ENCODE results near the gene PNPLA7. TPM values are rescaled to one million over a fixed set of nuclear protein-coding genes. Genes with fewer than 3 reads are reported as not detected.
"Not testable (repeated sequence)": the region's sequence is repeated elsewhere in the genome, so short reads cannot be mapped to it uniquely, and the experiment has no call there.

The PNPLA7 gene
- total RNA-seq, 1 experiment from 2014 or later, result 0.10 TPM

DNA sequence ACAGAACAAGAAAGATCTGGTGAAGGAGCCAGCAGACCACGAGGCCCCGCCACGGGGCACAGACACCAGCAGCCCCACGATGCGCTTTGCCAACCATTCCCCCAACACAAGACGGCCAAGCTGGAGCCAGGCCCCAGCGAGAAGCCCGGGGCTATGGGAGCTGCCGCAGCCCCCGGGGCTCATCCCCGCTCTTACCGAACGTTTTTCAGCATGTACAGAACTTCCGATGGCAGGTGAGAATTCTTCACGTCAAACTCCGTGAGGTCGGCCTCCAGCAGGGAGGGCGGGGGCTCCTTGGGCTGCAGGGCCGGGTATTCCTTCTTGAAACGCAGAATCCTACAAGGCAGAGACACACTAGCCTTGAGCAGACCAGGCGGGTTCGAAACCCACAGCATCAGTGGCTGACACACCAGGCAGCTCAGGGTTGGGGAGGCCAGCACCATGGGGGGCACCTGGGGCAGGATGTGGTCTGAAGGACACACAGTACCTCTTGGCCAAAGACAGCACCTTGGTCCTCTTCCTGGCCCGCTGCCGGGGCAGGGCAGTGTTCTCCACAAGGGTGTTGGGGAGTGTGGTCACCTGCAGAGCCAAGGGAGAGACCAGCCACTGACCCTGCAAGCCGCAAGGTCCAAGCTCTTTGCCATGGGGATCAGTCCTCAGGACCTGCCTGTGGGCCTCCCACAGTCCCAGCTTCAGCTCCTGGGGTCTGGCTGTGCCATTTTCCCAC is 6.8 kb downstream of the PNPLA7 start:
- DNase-seq (ENCODE audit: extremely low read depth, low read depth), result no peak

DNA sequence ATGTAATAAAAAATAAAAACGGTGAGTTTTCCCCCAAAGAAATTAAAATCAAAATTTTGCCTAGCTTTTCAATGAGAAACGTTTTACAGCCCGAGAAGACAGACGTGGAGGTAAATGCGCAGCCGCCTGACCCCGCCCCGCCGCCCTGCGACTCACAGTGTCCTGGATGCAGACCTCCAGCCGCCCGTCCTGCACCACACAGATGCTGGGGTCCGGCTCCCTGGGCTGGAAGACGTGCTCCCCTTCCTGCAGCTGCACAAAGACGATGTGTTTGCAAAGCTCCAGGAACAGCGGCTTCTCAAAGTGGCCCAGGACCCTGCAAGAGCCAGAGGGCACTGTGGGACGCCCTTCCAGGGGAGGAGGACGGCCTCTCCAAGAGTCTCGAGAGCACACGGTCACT is 7.7 kb downstream of the PNPLA7 start:
- no peak for DNase-seq (ENCODE audit: extremely low read depth, low read depth)

DNA sequence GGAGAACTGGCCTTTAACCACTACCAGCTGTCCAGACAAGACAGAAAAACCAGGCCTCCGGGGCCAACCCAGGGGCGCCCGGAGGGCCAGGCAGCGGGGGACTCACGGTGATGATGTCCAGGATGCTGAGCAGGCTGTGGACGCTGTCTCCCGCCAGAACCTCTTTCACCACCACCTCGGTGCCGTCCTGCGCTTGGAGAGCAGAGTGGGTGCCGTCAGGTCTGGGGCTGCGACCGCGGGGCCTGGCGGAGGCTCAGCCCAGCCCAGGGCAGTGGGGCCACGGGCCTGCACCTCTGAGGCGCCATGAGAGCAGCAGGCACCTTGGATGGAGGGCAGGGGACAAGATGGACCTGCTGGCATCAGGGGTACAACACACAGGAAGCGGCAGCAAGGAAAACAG is 9.7 kb downstream of the PNPLA7 start:
- no peak for DNase-seq (ENCODE audit: extremely low read depth, low read depth)

DNA sequence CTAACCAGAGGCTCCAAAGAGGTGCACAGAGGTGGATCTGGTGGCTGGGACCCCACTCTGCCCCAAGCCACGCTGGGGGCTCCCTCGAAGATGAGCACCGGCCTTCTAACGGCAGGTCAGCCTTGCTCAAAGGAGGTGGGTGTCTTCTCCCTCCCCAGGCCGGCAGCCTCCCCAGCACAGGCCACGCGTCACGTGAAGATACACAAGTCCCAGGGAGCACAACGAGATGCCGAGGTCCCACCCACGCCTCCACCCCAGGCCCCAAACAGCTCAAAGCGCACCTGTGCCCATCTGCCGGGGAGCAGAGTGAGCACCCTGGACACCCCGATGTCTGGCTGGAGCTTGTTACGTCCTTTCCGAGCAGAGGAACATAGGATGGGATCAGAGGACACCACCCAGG is 12.1 kb downstream of the PNPLA7 start:
- DNase-seq (ENCODE audit: extremely low read depth, low read depth), result no peak

DNA sequence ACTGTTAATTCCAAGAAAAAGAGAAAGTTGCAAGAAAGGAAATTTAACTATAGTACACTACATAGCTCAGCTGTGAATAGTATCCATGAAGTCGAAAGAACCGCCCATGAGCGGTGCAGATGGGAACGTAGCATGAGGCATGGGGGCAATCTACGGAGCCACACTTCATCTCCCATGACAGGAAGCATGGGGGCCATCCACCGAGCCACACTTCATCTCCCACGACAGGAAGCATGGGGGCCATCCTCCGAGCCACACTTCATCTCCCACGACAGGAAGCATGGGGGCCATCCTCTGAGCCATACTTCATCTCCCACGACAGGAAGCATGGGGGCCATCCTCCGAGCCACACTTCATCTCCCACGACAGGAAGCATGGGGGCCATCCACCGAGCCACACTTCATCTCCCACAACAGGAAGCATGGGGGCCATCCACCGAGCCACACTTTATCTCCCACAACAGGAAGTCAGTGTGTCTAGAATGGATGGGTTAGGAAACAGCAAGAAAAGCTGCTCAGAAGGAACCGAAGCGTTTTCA is 13.5 kb downstream of the PNPLA7 start:
- DNase-seq (ENCODE audit: extremely low read depth, low read depth), result not testable (repeated sequence)

DNA sequence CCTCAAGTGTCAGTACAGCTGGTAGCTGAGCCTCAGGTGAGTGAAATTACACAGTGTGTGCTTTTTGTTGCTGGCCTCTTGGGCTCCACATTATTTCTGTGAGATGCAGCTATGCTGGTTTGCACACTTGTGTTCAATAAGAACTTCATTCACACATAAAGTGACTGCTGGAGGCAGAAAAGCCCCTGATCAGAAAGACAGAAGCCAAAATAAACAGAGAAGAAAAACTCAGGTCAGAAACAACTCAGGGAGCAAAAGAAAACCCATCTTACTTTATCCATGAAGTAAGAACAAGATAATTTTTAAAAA is 15.1 kb downstream of the PNPLA7 start:
- DNase-seq (ENCODE audit: extremely low read depth, low read depth), result no peak

DNA sequence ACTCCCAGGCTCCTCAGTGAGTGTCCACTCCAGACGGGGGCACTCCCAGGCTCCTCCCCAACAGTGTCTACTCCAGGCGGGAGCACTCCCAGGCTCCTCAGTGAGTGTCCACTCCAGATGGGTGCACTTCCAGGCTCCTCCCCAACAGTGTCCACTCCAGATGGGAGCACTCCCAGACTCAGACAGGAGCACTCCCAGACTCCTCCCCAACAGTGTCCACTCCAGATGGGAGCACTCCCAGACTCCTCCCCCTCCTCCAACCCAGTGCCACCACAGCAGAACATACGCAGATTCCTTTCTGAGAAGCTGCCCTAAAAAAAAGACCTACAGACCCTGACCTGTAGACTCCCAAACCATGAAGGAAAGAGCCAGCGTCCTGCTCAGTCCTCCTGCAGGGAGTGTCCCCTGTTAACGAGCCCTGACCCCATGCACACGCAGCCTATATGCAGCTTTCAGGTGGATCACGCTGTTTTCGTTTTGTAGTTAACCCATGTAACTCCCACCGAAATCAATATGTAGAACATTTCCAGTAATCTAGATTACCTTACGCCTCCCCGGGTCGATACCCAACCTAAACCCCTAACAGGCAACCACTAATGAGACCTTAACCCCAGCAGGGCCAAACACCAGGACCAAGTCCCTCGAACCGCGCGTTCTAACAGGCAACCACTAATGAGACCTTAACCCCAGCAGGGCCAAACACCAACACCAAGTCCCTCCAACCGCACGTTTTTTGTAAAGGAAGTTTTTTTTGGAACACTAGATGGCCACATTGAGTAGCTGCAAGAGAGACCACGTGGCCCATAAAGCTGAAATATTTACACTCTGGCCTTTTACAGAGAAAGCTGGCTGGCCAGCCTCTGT is 15.7 kb downstream of the PNPLA7 start:
- peak; percentile 64 for DNase-seq (ENCODE audit: extremely low read depth, low read depth)

DNA sequence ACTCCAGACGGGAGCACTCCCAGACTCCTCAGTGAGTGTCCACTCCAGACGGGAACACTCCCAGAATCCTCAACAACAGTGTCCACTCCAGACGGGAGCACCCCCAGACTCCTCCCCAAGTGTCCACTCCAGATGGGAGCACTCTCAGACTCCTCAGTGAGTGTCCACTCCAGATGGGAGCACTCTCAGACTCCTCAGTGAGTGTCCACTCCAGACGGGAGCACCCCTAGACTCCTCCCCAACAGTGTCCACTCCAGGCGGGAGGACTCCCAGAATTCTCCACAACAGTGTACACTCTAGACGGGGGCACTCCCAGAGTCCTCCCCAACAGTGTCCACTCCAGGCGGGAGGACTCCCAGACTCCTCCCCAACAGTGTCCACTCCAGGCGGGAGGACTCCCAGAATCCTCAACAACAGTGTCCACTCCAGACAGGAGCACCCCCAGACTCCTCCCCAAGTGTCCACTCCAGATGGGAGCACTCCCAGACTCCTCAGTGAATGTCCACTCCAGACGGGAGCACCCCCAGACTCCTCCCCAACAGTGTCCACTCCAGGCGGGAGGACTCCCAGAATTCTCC is 17.2 kb downstream of the PNPLA7 start:
- DNase-seq (ENCODE audit: extremely low read depth, low read depth), result not testable (repeated sequence)

DNA sequence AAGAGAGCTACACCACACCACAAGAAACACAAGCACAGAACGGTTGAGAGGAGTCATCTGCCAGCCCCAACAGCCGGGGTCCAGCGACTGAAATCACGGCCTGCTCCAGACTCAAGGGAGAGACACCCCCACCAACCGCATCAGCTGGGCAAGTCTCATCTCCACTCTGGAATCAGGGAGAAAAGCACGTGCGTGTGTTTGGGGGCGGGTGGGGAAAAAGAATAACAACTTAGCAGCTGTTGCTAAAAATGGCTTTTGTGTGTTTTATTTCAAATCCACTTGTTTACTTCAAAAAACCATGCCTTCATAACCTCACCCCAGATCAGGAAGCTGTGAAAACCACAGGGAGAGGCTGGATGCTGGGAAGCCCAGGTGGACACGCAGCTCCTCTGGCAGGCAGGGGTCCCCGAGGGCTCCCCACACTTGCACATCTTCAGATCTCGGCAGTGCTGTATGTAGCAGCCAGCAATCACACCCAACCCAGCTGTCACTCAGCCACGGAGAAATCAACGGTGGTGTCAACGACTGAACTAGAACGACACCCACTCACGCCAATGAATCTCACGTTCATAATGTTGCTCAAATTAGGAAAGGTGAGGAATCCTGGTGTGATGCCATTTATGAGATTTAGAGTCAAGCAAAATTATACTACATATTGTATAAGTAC is 19.0 kb downstream of the PNPLA7 start:
- DNase-seq (ENCODE audit: extremely low read depth, low read depth), result no peak

DNA sequence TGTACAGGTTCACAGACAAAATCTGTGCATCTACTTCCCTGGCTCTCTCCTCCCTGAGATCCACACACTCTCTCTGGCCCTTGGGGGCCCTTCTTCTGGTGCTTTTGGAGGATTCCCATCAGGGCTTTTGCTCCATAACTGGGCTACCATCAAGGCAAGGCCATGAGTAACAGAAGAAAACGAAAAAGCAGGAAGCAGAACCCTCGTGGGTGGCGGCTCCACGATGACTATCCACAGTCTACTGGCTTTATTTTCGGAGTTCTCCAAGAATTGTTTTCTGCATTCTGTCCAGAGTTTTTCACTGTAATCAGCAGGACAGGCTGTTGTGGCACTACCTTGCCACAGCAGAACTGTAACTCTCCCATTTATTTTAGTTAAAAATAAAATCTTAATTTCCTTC is 19.9 kb downstream of the PNPLA7 start:
- no peak for DNase-seq (ENCODE audit: extremely low read depth, low read depth)

DNA sequence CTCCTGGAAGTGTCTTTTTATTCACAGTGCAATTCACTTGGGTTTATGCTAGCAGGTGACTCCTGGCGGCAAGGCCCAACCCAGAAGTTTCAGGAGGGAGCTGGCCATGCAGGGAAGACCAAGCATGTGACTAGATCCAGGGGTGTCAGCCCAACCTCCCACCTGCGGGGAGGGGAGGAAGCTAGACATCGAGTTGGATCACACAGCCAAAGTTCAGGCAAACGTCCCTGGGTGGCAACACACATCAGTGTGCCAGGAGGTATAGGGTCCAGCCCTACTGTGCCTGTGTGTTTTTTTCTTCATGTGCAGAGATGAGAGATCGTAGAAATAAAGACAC is 25.3 kb downstream of the PNPLA7 start:
- DNase-seq (ENCODE audit: extremely low read depth, low read depth), result no peak

DNA sequence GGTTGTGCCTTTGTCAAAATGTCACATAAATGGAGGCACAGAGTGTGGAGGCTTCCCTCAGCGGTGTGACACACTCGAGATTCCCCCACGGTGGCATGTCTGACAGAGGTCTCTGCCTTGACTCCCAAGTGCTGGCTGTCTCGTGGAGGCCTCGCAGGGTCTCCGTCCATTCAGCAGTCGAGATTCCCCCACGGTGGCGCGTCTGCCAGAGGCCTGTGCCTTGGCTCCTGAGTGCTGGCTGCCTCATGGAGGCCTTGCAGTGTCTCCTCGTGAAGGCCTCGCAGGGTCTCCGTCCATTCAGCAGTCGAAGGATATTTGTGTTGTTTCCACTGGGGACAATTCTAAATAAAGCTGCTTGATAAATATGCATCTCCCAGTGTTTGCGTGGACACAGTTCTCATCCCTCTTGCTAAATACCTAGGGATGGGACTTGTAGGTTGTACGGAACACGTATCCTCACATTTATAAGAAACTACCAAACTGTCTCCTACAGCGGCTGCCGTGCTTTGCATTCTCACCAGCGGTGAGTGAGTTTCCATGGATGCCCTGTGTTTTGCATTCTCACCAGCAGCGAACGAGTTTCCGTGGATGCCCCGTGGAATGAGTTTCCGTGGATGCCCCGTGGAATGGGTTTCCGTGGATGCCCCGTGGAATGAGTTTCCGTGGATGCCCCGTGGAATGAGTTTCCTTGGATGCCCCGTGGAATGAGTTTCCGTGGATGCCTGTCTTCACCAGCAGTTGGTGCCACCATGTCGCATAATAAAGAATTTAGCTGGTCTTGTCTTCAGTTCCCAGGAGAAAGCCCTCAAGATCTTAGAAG is 25.8 kb downstream of the PNPLA7 start:
- DNase-seq (ENCODE audit: extremely low read depth, low read depth), result no peak

DNA sequence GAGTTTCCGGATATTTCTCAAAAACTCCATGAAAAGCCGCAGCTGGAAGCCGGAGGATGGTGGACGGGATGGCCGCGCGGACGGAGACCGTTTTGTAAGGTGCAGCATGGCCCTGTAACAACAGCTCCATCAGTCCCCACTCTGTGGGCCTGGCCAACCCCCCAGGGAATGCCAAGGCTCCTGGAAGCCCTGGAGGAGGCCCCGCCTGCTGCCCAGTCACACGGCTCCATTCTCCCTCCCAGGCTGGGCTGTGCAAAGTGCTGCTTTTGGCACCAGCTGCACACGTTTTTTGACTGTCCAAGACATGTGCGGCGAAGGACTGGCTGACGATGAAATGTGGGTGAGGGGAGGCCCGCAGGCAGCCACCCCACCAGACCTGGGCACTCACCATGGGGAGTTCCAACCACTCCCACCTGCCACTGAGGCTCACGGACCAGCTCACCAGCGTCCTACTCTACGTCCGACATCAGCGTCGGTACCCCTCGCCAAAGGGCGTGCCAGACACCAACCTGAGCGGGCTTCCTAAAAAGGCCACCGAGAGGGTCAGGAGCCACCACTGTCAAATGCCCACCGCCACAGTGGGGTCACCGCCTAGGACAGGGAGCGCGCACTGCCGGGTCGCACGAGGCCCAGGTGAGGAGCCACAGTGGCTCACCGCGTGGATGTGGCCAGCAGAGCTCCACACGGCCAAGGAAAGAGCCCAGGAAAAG is 27.3 kb downstream of the PNPLA7 start:
- no peak for DNase-seq (ENCODE audit: extremely low read depth, low read depth)

DNA sequence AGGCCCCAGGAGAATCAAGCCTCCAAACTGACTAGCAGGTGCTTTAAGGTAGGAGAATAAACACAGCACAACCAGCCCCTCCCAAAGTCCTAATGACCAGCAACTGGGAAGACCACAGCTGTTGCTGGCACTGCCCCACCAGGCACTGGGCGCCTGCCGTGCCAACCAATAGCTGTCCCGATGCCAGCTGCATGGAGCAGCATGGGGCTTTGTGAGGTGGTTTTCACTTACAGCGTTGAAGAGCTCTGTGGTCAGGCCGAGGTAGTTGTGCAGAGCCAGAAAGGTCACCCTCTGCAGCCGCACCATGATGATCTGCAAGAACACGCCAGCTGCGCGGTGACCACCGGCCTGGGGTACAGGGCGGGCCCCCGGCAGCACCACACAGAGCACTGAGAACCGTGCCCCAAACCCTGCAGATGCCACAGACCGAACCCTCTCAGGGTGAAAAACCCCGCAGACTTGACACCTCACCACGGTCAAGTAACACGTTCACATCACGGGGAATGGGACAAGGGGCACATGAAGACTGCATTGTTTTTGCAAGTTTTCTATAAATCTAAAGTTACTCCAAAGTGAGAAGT is 28.7 kb downstream of the PNPLA7 start:
- DNase-seq (ENCODE audit: extremely low read depth, low read depth), result no peak

DNA sequence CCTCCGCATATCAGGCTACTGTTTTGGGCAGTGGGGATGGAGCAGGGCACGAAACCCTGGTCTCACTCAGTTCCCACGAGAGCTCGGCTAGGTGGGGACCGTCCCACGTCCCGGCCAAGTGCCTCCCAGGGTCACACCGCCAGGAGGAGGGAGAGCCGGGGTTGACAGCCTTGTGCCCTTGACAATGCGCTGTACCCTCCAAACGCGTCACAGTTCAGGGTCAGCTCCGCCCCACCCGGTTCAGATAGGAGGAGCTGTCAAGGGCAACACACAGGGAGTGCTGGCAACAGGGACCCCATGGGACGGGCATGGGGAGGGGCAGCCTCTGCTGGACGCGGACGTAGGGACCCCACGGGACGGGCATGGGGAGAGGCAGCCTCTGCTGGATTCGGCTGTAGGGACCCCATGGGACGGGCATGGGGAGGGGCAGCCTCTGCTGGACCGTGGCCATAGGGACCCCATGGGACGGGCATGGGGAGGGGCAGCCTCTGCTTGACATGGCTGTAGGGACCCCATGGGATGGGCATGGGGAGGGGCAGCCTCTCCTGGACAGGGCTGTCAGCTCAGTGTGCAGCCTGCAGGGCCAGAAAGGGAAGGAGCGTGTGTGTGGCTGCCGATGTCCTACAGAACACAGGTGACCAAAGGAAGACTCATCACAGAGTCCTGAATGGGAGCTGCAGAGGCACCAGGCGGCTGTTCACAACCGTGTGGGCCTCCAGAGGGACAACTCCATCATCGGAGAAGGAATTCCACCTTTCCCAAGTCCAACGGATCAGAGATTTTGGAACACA is 29.4 kb downstream of the PNPLA7 start:
- DNase-seq (ENCODE audit: extremely low read depth, low read depth), result no peak

DNA sequence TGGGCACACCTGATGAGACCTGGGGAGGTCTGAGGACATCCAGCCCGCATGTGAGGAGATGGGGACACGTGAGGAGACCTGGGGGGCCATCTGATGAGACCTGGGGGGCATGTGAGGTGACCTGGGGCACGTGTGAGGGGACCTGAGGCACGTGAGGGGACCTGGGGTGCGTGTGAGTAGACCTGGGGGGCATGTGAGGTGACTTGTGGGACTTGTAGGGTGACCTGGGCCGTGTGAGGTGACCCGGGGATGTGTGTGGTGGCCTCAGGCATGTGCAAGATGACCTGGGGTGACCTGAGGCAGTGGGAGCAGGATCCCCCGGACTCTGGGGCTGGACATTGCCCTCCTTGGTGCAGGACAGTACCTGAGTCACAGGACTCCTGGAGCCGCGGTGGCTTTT is 30.6 kb downstream of the PNPLA7 start:
- no peak for DNase-seq (ENCODE audit: extremely low read depth, low read depth)

DNA sequence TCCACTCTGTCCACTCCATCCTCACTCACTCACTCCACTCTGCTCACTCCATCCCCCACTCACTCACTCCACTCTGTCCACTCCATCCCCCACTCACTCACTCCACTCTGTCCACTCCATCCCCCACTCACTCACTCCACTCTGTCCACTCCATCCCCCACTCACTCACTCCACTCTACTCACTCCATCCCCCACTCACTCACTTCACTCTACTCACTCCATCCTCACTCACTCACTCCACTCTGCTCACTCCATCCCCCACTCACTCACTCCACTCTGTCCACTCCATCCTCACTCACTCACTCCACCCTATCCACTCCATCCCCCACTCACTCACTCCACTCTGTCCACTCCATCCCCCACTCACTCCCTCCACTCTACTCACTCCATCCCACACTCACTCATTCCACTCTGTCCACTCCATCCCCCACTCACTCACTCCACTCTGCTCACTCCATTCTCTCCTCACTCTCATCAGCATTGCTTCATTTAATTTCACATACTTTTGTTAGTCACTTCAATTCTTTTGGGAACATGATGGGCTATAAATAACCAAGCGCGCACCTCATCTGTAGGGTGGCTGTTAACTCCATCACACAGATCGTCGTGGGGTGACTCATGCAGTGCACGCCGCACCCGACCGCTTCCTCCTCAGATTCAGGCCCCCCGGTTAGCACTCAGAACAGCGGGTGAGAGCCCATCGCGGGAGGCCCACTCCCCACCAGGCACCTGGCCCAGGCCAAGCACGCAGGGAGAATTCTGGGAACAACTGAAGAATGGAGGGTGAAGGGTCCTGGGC is 31.3 kb downstream of the PNPLA7 start:
- DNase-seq (ENCODE audit: extremely low read depth, low read depth), result not testable (repeated sequence)
